Measurements from ENCODE around the gene MMP12. TPM values are rescaled to one million over a fixed set of nuclear protein-coding genes. Genes with fewer than 3 reads are reported as not detected.

The MMP12 gene
- total RNA-seq, 4 donors from 2014 or later: not detected

DNA sequence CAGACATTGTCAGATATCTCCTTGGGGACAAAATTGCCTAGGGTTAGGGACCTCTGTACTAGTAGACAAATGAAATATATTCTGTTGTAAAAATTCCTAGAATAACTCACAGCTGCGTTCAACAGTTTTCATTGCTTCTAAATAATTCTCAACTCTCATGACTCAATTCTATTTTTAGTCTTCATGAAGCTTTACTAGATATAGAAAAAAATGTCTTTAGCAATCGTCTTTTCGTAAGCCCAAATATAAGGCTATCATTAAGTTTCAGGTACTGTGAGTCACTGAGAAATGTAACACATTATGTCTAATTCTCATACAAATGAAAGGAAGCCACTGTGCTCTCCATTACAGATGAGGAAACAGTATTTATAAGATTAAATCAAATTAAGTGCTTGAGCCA, 6.4 kb downstream of the MMP12 start:
- TF ChIP-seq CTCF (IDR thresholded peaks at IDR 0.05) (no peak), EP300 (IDR thresholded peaks at IDR 0.05) (no peak), POLR2A (IDR thresholded peaks at IDR 0.05) (no peak), POLR2AphosphoS5 (IDR thresholded peaks at IDR 0.05) (no peak)
- no peaks in the 10 kb centered on the region for H3K27me3 ChIP-seq

GRCh38 chr11:102864724-102865123, 10.1 kb downstream of the MMP12 start:
- Histone ChIP-seq H3K27ac (no peak overlapping the region), H3K9me3 (no peaks in the 10 kb centered on the region), H3K4me3 (no peak overlapping the region), H3K27me3 (no peaks in the 10 kb centered on the region), H3K4me1 (no peaks in the 10 kb centered on the region), H3K36me3 (no peaks in the 10 kb centered on the region)
- 82% methylated on average over 1 of the region's 1 CpG for WGBS
- no peak for DNase-seq (ENCODE audit: low spot score in 2 of 2)
- TF ChIP-seq POLR2AphosphoS5 (IDR thresholded peaks at IDR 0.05) (no peak), CTCF (IDR thresholded peaks at IDR 0.05) (no peak)

More for the DNA sequence above, 6.4 kb downstream of the MMP12 start:
- H3K4me1 ChIP-seq: no peaks in the 10 kb centered on the region
- no peaks in the 10 kb centered on the region for H3K9me3 ChIP-seq
- H3K36me3 ChIP-seq: no peaks in the 10 kb centered on the region
- 37% methylated on average over 3 of the region's 3 CpGs for WGBS
- H3K4me3 ChIP-seq: no peak overlapping the region
- H3K27ac ChIP-seq: no peak overlapping the region
- no peak for DNase-seq (ENCODE audit: low spot score in 2 of 2)

GRCh38 chr11:102853956-102854355, 20.8 kb downstream of the MMP12 start:
- Histone ChIP-seq H3K4me1 (peaks cover 6% of the 10 kb centered on the region), H3K9me3 (no peaks in the 10 kb centered on the region), H3K27me3 (no peaks in the 10 kb centered on the region), H3K36me3 (no peaks in the 10 kb centered on the region), H3K27ac (no peak overlapping the region), H3K4me3 (no peak overlapping the region)
- DNase-seq (ENCODE audit: low spot score in 2 of 2): no peak
- TF ChIP-seq POLR2AphosphoS5 (IDR thresholded peaks at IDR 0.05): no peak
- no peak for TF ChIP-seq EP300 (IDR thresholded peaks at IDR 0.05)
- no peak for TF ChIP-seq CTCF (IDR thresholded peaks at IDR 0.05)
- 39% methylated on average over 2 of the region's 2 CpGs for WGBS

GRCh38 chr11:102853055-102853454, 21.7 kb downstream of the MMP12 start:
- no peak for TF ChIP-seq CTCF (IDR thresholded peaks at IDR 0.05)
- TF ChIP-seq EP300 (IDR thresholded peaks at IDR 0.05): no peak
- no peak for TF ChIP-seq POLR2A (IDR thresholded peaks at IDR 0.05)
- no peak for TF ChIP-seq POLR2AphosphoS5 (IDR thresholded peaks at IDR 0.05)
- WGBS: 85% methylated on average over 3 of the region's 3 CpGs
- DNase-seq (ENCODE audit: low spot score in 2 of 2): no peak

DNA sequence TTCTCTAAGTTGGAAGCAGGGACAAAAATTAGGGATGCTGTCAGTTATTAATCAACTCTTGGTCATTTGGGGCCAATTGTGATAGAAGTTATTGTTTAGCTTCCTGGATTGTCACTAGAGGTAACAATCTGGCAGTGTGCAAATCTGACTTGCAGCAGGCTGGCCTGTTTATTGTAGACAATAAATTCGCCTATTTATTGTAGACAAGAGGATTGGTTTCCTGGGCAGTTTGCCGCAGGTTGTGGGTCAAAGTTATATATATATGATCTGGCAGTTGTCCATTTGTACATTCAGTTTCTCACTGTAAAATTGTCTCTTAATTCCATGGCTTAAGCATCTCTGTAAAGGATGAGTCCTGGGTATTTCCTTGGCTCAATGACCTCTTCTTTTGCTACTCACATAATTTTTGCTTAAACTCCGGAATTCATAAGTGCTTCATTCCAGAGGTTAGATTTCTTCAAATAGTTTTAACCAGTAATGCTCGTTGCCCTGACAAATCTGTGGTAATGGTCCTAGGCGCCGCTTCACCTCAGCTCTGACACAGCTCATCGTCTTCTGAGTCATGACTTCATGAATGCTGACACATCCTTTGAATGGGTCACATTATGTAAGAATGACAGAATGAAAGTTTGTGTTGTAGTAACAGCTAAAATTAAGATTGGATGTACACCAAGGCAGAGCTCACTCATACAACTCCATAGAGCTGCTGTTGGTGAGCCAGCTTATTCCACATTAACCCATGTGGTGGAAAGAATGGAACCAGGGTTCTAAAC, 23.6 kb downstream of the MMP12 start:
- H3K36me3 ChIP-seq: no peaks in the 10 kb centered on the region
- peaks cover 3% of the 10 kb centered on the region for H3K27me3 ChIP-seq
- no peaks in the 10 kb centered on the region for H3K9me3 ChIP-seq
- 79% methylated on average over 7 of the region's 7 CpGs for WGBS
- H3K4me1 ChIP-seq: peaks cover 6% of the 10 kb centered on the region
- no peak overlapping the region for H3K27ac ChIP-seq
- H3K4me3 ChIP-seq: no peak overlapping the region
- TF ChIP-seq EP300 (IDR thresholded peaks at IDR 0.05) (no peak), CTCF (IDR thresholded peaks at IDR 0.05) (no peak)
- DNase-seq (ENCODE audit: low spot score in 2 of 2): no peak

More at GRCh38 chr11:102853055-102853454, 21.7 kb downstream of the MMP12 start:
- Histone ChIP-seq H3K27ac (no peak overlapping the region), H3K9me3 (no peaks in the 10 kb centered on the region), H3K27me3 (no peaks in the 10 kb centered on the region), H3K4me3 (no peak overlapping the region), H3K4me1 (peaks cover 6% of the 10 kb centered on the region), H3K36me3 (no peaks in the 10 kb centered on the region)

All from suprapubic skin (tissue), 4 donors.